Mesangial cell (primary cell): ENCODE results near the gene KCTD21. TPM values are rescaled to one million over a fixed set of nuclear protein-coding genes. Genes with fewer than 3 reads are reported as not detected.

Experiments used
- total RNA-seq: library from RNA; depleted of rRNA; stranded (reverse); fragments of >200 nt; gene quantifications from 2 replicates; pipeline ENCODE4 v1.2.3, GENCODE V29; 2015

Gene KCTD21
- 9.8 and 15.5 TPM in 2 replicates for total RNA-seq

GRCh38 chr11:78188286-78189173, at the start of gene KCTD21, which contains the start of gene USP35:
Gene KCTD21 (minus strand): TSS chr11:78188626. CDS start chr11:78174554, 14,072 bp downstream.
Gene USP35 (plus strand): TSS chr11:78188919. CDS start chr11:78196246, 7,327 bp downstream.

GRCh38 chr11:78139422-78140391, 48.7 kb downstream of the KCTD21 start, which contains the start of gene ALG8:
Gene ALG8 (minus strand): TSS chr11:78139626. CDS start chr11:78139588, 38 bp downstream.

Other genes with a start within 250 kb of the KCTD21 start
- gene INTS4, start 194.0 kb downstream of the KCTD21 start, total RNA-seq, result 17.1 and 20.8 TPM in 2 replicates
- 8.5 and 8.6 TPM in 2 replicates for gene KCTD14, start 165.3 kb downstream of the KCTD21 start, total RNA-seq
- not detected in 2 replicates for gene THRSP, start 124.8 kb downstream of the KCTD21 start, total RNA-seq
- 160 and 186 TPM in 2 replicates for gene NDUFC2, start 108.8 kb downstream of the KCTD21 start, total RNA-seq
- 24.3 and 44.5 TPM in 2 replicates for gene ALG8, start 49.0 kb downstream of the KCTD21 start, total RNA-seq
- gene USP35, start 293 bp upstream of the KCTD21 start, total RNA-seq, result 4.1 and 8.6 TPM in 2 replicates
- gene GAB2, start 229.2 kb upstream of the KCTD21 start, total RNA-seq, result 6.3 and 10.1 TPM in 2 replicates